Muscle of leg (tissue), 11 donors: ENCODE data around the gene KDM8. TPM values are rescaled to one million over a fixed set of nuclear protein-coding genes. Genes with fewer than 3 reads are reported as not detected.

ENCODE experiments used
- DNase-seq: peaks from one replicate; pipeline ENCODE4 v3.0.0; 2013
- H3K27ac ChIP-seq: one replicate; pipeline ENCODE4 v1.5.1; 2013; ENCODE audit warnings: mild to moderate bottlenecking, low read length, control low read depth
- H3K27me3 ChIP-seq: one replicate; pipeline ENCODE4 v1.6.1; 2013; ENCODE audit warnings: low read length; ENCODE audit not compliant: control insufficient read depth, insufficient read depth
- H3K36me3 ChIP-seq: one replicate; pipeline ENCODE4 v1.6.1; 2013; ENCODE audit warnings: low read length; ENCODE audit not compliant: control insufficient read depth, insufficient read depth
- H3K4me1 ChIP-seq: one replicate; pipeline ENCODE4 v1.6.1; 2013; ENCODE audit warnings: low read length; ENCODE audit not compliant: control insufficient read depth, insufficient read depth
- H3K4me3 ChIP-seq: one replicate; pipeline ENCODE4 v1.5.1; 2013; ENCODE audit warnings: low read length, control low read depth
- H3K9me3 ChIP-seq: replicated peaks from 2 replicates; pipeline ENCODE4 v1.6.1; 2013; ENCODE audit warnings: low read depth, low read length; ENCODE audit not compliant: control insufficient read depth
- WGBS: methylation state at CpG from one replicate; pipeline ENCODE4 v1.1.5; 2013; ENCODE audit warnings: missing lambda C conversion rate; ENCODE audit not compliant: insufficient coverage; 5-methylcytosine and 5-hydroxymethylcytosine counted together
- polyA plus RNA-seq, 8 donors: library from polyadenylated mRNA; unstranded; fragments of 120-200 nt; gene quantifications; one replicate each; pipeline versions ENCODE4 v1.2.1 to v1.2.3, GENCODE V29; 2013; ENCODE audit warnings: inconsistent platforms in 1 of 8, low replicate concordance in 1 of 8; ENCODE audit not compliant: insufficient read length in 8 of 8, insufficient read depth in 1 of 8
- total RNA-seq: library from RNA; stranded (reverse); fragments of 120-200 nt; gene quantifications from one replicate; pipeline ENCODE4 v1.2.4, GENCODE V29; 2013

The KDM8 gene
- total and polyA plus RNA-seq, 9 donors: 4.1 to 7.8 (median 5.4) TPM

DNA sequence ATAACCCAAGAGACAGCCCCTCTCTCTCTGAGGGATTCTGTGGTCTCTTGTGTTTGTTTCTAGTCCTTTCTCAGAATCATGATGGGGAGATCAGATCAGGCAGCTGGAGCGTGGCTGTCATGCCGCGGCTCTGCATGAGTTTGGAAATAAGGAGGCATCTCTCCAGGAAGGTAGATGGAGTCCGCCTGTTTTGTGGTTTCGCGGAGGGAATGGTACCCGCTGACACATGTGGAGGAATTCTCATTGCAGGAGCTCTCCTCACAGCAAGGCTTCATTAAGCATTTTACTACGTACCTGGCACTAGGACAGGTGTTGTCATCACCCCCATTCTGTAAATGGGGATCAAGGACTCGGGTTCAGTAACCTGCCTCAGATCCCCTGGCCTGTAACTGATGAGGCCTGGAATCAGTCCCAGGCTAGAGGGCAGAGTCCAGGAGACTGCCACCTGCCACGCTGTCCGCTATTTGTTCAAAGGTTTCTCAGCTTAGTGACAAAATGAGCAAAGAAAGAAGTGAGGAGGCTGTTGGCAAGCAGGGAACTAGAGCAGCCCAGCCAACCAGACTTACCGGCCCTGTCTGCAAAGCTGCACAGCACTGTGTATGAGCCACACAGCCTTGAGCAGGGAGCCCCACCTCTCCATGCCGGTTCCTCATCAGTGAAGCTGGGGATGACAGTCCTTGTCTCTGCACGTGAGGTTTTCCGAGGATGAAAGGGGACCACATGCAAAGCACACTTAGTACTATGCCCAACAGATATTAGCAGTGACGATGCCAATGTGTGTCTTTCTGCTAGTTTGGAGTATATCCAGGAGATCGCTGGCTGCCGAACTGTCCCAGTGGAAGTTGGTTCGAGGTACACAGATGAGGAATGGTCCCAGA is 11.0 kb downstream of the KDM8 start:
- H3K4me3 ChIP-seq: no peak overlapping the region
- H3K9me3 ChIP-seq: no peaks in the 10 kb centered on the region
- no peak overlapping the region for H3K27ac ChIP-seq
- no peaks in the 10 kb centered on the region for H3K27me3 ChIP-seq
- peaks cover 28% of the 10 kb centered on the region for H3K36me3 ChIP-seq
- DNase-seq: no peak
- H3K4me1 ChIP-seq: peaks cover 25% of the 10 kb centered on the region
- WGBS: 84% methylated on average over 13 of the region's 19 CpGs

DNA sequence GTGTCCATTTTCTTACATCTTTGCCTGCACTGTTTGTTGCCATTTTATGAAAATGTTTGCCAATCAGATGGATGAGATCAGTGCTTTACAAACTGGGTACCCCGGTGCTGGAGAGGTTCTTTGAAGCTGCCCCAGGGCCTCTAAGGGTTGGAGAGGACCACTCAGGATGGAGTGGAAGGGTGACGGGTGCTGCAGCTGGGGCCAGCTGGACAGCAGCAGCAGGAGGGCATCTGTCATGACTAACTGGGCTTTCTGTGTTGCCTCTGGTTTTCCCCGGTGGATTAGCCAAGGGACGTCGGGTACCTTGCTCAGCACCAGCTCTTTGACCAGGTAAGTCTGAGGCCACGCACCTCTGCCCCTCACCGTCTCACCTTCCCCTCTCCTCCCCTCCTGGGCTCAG is 12.3 kb downstream of the KDM8 start:
- peaks cover 28% of the 10 kb centered on the region for H3K4me1 ChIP-seq

GRCh38 chr16:27216297-27216885 is 13.1 kb downstream of the KDM8 start:
- H3K4me3 ChIP-seq: no peak overlapping the region
- H3K27ac ChIP-seq: peak overlapping the region; percentile 55
- H3K27me3 ChIP-seq: no peaks in the 10 kb centered on the region
- H3K9me3 ChIP-seq: no peaks in the 10 kb centered on the region
- no peak for DNase-seq
- peaks cover 19% of the 10 kb centered on the region for H3K36me3 ChIP-seq
- 91% methylated on average over 12 of the region's 16 CpGs for WGBS
- H3K4me1 ChIP-seq: peaks cover 35% of the 10 kb centered on the region

More for the DNA sequence above, 12.3 kb downstream of the KDM8 start:
- H3K36me3 ChIP-seq: peaks cover 23% of the 10 kb centered on the region
- whole genome bisulfite sequencing: 62% methylated on average over 4 of the region's 7 CpGs
- no peaks in the 10 kb centered on the region for H3K27me3 ChIP-seq
- H3K4me3 ChIP-seq: no peak overlapping the region
- DNase-seq: no peak
- no peaks in the 10 kb centered on the region for H3K9me3 ChIP-seq
- no peak overlapping the region for H3K27ac ChIP-seq

- Histone ChIP-seq H3K36me3 (peaks cover 15% of the 10 kb centered on the region), H3K4me3 (no peak overlapping the region), H3K9me3 (no peaks in the 10 kb centered on the region), H3K4me1 (peaks cover 44% of the 10 kb centered on the region), H3K27me3 (no peaks in the 10 kb centered on the region), H3K27ac (peak overlapping the region; percentile 55)
- DNase-seq: peak; percentile 83
- WGBS: 25% methylated on average over 10 of the region's 10 CpGs
Measured at GRCh38 chr16:27217256-27217655, 13.9 kb downstream of the KDM8 start.

DNA sequence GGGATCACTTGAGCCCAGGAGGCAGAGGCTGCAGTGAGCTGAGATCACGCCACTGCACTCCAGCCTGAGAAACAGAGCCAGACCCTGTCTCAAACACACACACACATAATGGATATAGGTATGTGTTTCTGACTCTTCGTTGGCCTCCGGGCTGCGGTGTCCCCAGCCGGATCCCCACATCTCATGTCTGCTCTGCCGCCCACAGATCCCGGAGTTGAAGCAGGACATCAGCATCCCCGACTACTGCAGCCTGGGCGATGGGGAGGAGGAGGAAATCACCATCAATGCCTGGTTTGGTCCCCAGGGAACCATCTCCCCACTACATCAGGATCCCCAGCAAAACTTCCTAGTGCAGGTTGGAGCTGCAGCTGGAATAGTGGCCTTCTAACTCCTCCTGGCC is 15.4 kb downstream of the KDM8 start:
- Histone ChIP-seq H3K36me3 (peaks cover 16% of the 10 kb centered on the region), H3K27ac (no peak overlapping the region), H3K27me3 (no peaks in the 10 kb centered on the region), H3K9me3 (no peaks in the 10 kb centered on the region), H3K4me1 (peaks cover 59% of the 10 kb centered on the region), H3K4me3 (no peak overlapping the region)
- no CpG with 5 or more reads among the region's 9 CpGs for WGBS
- DNase-seq: no peak

GRCh38 chr16:27219161-27219560 is 15.8 kb downstream of the KDM8 start:
- 46% methylated on average over 4 of the region's 10 CpGs for WGBS
- no peak overlapping the region for H3K4me3 ChIP-seq
- H3K9me3 ChIP-seq: no peaks in the 10 kb centered on the region
- H3K36me3 ChIP-seq: peaks cover 19% of the 10 kb centered on the region
- DNase-seq: no peak
- H3K4me1 ChIP-seq: peaks cover 63% of the 10 kb centered on the region
- H3K27me3 ChIP-seq: no peaks in the 10 kb centered on the region
- no peak overlapping the region for H3K27ac ChIP-seq

DNA sequence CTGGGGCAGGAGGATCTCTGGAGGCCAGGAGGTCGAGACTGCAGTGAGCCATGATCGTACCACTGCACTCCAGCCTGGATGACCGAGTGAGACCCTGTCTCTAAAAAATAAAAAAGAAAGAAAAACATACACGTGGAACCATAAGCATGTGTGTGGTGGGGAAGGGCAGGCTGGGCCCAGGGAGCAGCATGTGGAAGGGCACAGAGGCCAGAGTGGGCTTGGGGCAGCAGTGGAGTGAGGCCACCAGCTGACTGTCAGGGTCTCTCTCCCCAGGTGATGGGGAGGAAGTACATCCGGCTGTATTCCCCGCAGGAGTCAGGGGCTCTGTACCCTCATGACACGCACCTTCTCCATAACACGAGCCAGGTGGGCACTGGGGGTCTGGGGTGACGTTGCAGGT is 16.8 kb downstream of the KDM8 start:
- DNase-seq: no peak
- no peaks in the 10 kb centered on the region for H3K9me3 ChIP-seq
- WGBS: 78% methylated on average over 5 of the region's 9 CpGs
- H3K27me3 ChIP-seq: no peaks in the 10 kb centered on the region
- H3K4me3 ChIP-seq: no peak overlapping the region
- H3K4me1 ChIP-seq: peaks cover 73% of the 10 kb centered on the region
- H3K36me3 ChIP-seq: peaks cover 22% of the 10 kb centered on the region
- no peak overlapping the region for H3K27ac ChIP-seq

- no peak for DNase-seq
- WGBS: 80% methylated on average over 8 of the region's 8 CpGs
- Histone ChIP-seq H3K36me3 (peaks cover 22% of the 10 kb centered on the region), H3K4me1 (peaks cover 77% of the 10 kb centered on the region), H3K27me3 (no peaks in the 10 kb centered on the region), H3K4me3 (no peak overlapping the region), H3K9me3 (no peaks in the 10 kb centered on the region), H3K27ac (no peak overlapping the region)
Measured at GRCh38 chr16:27220527-27220926, 17.2 kb downstream of the KDM8 start.

DNA sequence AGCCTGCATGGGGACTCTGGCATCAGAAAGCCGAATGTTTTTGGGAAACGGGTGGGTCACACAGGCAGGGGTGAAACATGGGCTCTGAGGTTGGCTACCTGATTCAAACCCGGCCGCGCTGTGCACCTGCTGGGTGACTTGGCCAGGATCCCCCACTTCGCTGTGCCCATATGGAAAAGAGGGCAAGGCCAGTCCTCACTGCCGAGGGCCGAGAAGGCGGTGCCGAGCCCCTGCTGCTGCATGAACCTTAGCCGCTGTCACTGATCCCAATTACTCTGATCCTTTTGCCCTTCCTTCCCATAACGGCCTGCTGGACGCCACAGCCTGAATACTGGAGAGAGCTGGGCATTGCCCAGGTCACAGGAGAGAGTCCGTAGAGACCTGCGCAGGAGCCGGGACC is 17.7 kb downstream of the KDM8 start:
- H3K27ac ChIP-seq: peak overlapping the region; percentile 84
- 87% methylated on average over 16 of the region's 16 CpGs for WGBS
- no peaks in the 10 kb centered on the region for H3K27me3 ChIP-seq
- peaks cover 22% of the 10 kb centered on the region for H3K36me3 ChIP-seq
- H3K4me3 ChIP-seq: no peak overlapping the region
- no peaks in the 10 kb centered on the region for H3K9me3 ChIP-seq
- peaks cover 81% of the 10 kb centered on the region for H3K4me1 ChIP-seq
- no peak for DNase-seq

GRCh38 chr16:27221576-27222248 is 18.4 kb downstream of the KDM8 start:
- 49% methylated on average over 6 of the region's 8 CpGs for WGBS
- Histone ChIP-seq H3K27ac (peak overlapping the region; percentile 84), H3K4me1 (peaks cover 85% of the 10 kb centered on the region), H3K36me3 (peaks cover 28% of the 10 kb centered on the region), H3K9me3 (no peaks in the 10 kb centered on the region), H3K27me3 (no peaks in the 10 kb centered on the region), H3K4me3 (no peak overlapping the region)
- DNase-seq: peak; percentile 46
